Breast epithelium (tissue), 3 donors: ENCODE results near the gene HTR3B.

Experiments
- POLR2A ChIP-seq: fragments of 450-650 bp; IDR thresholded peaks from one replicate; pipeline ENCODE4 v1.6.1; 2016; ENCODE audit warnings: antibody characterized with exemption, mild to moderate bottlenecking, moderate library complexity
- TF ChIP-seq, protein P1 (sequence below), 3 donors: fragments of 450-650 bp; IDR thresholded peaks; one replicate each; pipeline ENCODE4 v1.5.1; 2016 to 2017; ENCODE audit warnings: antibody characterized with exemption in 3 of 3, mild to moderate bottlenecking in 3 of 3, moderate library complexity in 3 of 3

DNA sequence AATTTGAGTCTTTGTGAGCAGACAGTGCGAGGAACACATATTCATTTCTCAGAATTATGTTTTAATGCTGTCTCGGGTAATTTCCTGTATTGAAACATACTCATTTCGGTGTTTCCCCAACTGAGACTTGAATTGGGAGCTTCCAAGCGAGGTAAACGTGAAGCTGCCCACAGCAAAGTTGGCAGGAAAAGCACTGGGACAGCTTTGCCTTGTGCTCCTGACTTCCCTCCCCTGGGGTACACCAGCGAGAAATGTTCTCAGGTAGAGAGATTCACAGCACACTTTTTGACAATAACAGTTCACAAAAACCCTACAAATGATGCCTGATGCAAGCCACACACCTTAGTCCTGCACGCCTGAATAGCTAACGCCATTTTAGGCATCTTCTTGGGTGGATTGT is 3.1 kb downstream of the HTR3B start:
- TF ChIP-seq, protein P1, sequence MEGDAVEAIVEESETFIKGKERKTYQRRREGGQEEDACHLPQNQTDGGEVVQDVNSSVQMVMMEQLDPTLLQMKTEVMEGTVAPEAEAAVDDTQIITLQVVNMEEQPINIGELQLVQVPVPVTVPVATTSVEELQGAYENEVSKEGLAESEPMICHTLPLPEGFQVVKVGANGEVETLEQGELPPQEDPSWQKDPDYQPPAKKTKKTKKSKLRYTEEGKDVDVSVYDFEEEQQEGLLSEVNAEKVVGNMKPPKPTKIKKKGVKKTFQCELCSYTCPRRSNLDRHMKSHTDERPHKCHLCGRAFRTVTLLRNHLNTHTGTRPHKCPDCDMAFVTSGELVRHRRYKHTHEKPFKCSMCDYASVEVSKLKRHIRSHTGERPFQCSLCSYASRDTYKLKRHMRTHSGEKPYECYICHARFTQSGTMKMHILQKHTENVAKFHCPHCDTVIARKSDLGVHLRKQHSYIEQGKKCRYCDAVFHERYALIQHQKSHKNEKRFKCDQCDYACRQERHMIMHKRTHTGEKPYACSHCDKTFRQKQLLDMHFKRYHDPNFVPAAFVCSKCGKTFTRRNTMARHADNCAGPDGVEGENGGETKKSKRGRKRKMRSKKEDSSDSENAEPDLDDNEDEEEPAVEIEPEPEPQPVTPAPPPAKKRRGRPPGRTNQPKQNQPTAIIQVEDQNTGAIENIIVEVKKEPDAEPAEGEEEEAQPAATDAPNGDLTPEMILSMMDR (IDR thresholded peaks at IDR 0.05) = no peak
- no peak for TF ChIP-seq POLR2A
